ENCODE measurements around the gene RNF150. TPM values are rescaled to one million over a fixed set of nuclear protein-coding genes. Genes with fewer than 3 reads are reported as not detected.

Gene RNF150
- total and polyA plus RNA-seq, 2 of the 4 experiments (the other 2 are of a cell fraction) = 6.2 to 18.1 TPM

GRCh38 chr4:140944199-140944515 lies 189.1 kb downstream of the RNF150 start:
- H2AK5ac ChIP-seq (ENCODE audit: low read depth, low read length) = peak overlapping the region; percentile 76; the same call in 1 of the 2 replicates
- H3K18ac ChIP-seq (ENCODE audit: low read depth, low read length) = peak overlapping the region; percentile 76; the same call in 1 of the 2 replicates
- peak overlapping the region; percentile 87 for H4K5ac ChIP-seq (ENCODE audit: low read depth, low read length)
- peak overlapping the region; percentile 34 for H2AK9ac ChIP-seq (replicated peaks; ENCODE audit: low read depth, low read length, poor library complexity)
- TF ChIP-seq BHLHE40 (IDR thresholded peaks at IDR 0.05; ENCODE audit: low read depth, low read length) = no peak
- TF ChIP-seq ELK1 (IDR thresholded peaks at IDR 0.05; ENCODE audit: borderline replicate concordance, low read depth, low read length) = no peak
- TF ChIP-seq POLR2A (IDR thresholded peaks at IDR 0.05; ENCODE audit: low read depth, low read length) = no peak
- no peak for TF ChIP-seq USF2 (IDR thresholded peaks at IDR 0.05; ENCODE audit: low read depth, low read length)
- TF ChIP-seq RAD21 (IDR thresholded peaks at IDR 0.05; ENCODE audit: low read length) = no peak
- TF ChIP-seq CEBPB (IDR thresholded peaks at IDR 0.05; ENCODE audit: low read depth, low read length) = no peak
- no peak for TF ChIP-seq FOS (IDR thresholded peaks at IDR 0.05; ENCODE audit: low read depth, low read length)
- TF ChIP-seq NFE2L2 (IDR thresholded peaks at IDR 0.05; ENCODE audit: low read depth, low read length) = no peak
- TF ChIP-seq MXI1 (IDR thresholded peaks at IDR 0.05; ENCODE audit: borderline replicate concordance, low read depth, low read length) = no peak
- no peak for TF ChIP-seq CTCF (conservative IDR thresholded peaks at IDR 0.05; ENCODE audit: low read depth, low read length)
- TF ChIP-seq CHD1 (IDR thresholded peaks at IDR 0.05; ENCODE audit: low read depth, low read length) = no peak
- TF ChIP-seq MAZ (IDR thresholded peaks at IDR 0.05; ENCODE audit: borderline replicate concordance, low read depth, low read length) = no peak
- no peak for TF ChIP-seq RCOR1 (IDR thresholded peaks at IDR 0.05; ENCODE audit: insufficient replicate concordance, low read length)
- TF ChIP-seq MAFK (IDR thresholded peaks at IDR 0.05; ENCODE audit: low read depth, low read length) = no peak
- no peak for TF ChIP-seq SMC3 (IDR thresholded peaks at IDR 0.05; ENCODE audit: low read depth, low read length)
- no peak for TF ChIP-seq RFX5 (IDR thresholded peaks at IDR 0.05; ENCODE audit: low read depth, low read length)
- no peaks in the 10 kb centered on the region for H3K9me3 ChIP-seq (ENCODE audit: control insufficient read depth, insufficient read depth, low read length)
- no TSS peak for BruUV-seq (replicated peaks)
- no peak overlapping the region for H3K4me3 ChIP-seq (ENCODE audit: insufficient read depth, low read depth, low read length)
- POLR2A ChIA-PET (ENCODE audit: unreplicated experiment) = no interaction called here
- H4K20me1 ChIP-seq (ENCODE audit: insufficient read depth, low read length) = no peaks in the 10 kb centered on the region
- dilution Hi-C loops (cut with HindIII; ENCODE audit: low sequenced_read_pairs, unreplicated experiment) (no loop called here), intact Hi-C loops (cut with micrococcal nuclease) (loop anchor here (5.0 kb wide), 2 partner anchors 103 to 188 kb away; partner anchors contain the start of gene RNF150), in situ Hi-C loops (cut with MboI; ENCODE audit: low sequenced_read_pairs) (no loop called here)
- H4K91ac ChIP-seq (ENCODE audit: insufficient read depth, low read depth, low read length) = peak overlapping the region; percentile 88
- H4K8ac ChIP-seq (ENCODE audit: low read depth in 2 of 2, low read length in 2 of 2) = peak overlapping the region; percentile 45 to 79
- ATAC-seq (ENCODE audit: low read depth) (peak; percentile 46), DNase-seq (peak; percentile 63)
- H3K27ac ChIP-seq (ENCODE audit: insufficient read depth, low read length) = peak overlapping the region; percentile 72; the same call in 1 of the 2 replicates
- no peaks in the 10 kb centered on the region for H3K36me3 ChIP-seq (ENCODE audit: control insufficient read depth, insufficient read depth, low read length)
- H3K4me2 ChIP-seq (ENCODE audit: low read depth, low read length) = peak overlapping the region; percentile 72
- H3K9ac ChIP-seq (ENCODE audit: low read depth, low read length) = no peak overlapping the region; the same call in 1 of the 2 replicates
- peak overlapping the region; percentile 51 for H3K14ac ChIP-seq (replicated peaks; ENCODE audit: low read depth, low read length)
- peak overlapping the region; percentile 48; the same call in 1 of the 2 replicates for H3K23ac ChIP-seq (ENCODE audit: low read depth, low read length)
- peaks cover 4% of the 10 kb centered on the region; the same call in 1 of the 2 replicates for H3K9me1 ChIP-seq (ENCODE audit: insufficient read depth, low read length)
- no peaks in the 10 kb centered on the region for H3K79me1 ChIP-seq (ENCODE audit: low read depth in 1 of 2, low read length in 2 of 2)
- H3K4me1 ChIP-seq (ENCODE audit: control insufficient read depth, insufficient read depth, low read length) = peaks cover 6% of the 10 kb centered on the region
- no peaks in the 10 kb centered on the region for H3K27me3 ChIP-seq (ENCODE audit: control insufficient read depth, insufficient read depth, low read length)
- H2AFZ ChIP-seq (replicated peaks; ENCODE audit: low read length, poor library complexity) = no peak overlapping the region
- peak overlapping the region; percentile 80 for H2BK5ac ChIP-seq (ENCODE audit: low read depth, low read length, poor library complexity, severe bottlenecking)
- peak overlapping the region; percentile 74 for H3K4ac ChIP-seq (ENCODE audit: low read depth, low read length)
- CTCF ChIA-PET = no interaction called here
- H2BK120ac ChIP-seq (ENCODE audit: low read depth, low read length) = peak overlapping the region; percentile 86
- WGBS, 2 experiments (ENCODE audit: extremely low coverage in 2 of 2, insufficient read length in 1 of 2) = no CpG with 5 or more reads among the region's 2 CpGs
- H2BK20ac ChIP-seq (ENCODE audit: low read depth, low read length) = peak overlapping the region; percentile 54
- peak overlapping the region; percentile 83; the same call in 2 of the 3 replicates for H2BK15ac ChIP-seq (ENCODE audit: low read depth, low read length)
- no peak overlapping the region; the same call in 1 of the 2 replicates for H3K56ac ChIP-seq (ENCODE audit: extremely low read depth, insufficient read depth, low read length)
